Spleen (tissue), 7 donors: ENCODE measurements around the gene CD40.

ENCODE experiments used
- CTCF ChIP-seq, 11 experiments: fragments of 200-600 bp in 7 of 11; fragments of 450-650 bp in 4 of 11; sonication (generic) in 4 of 11; IDR thresholded peaks in 8 of 11; conservative IDR thresholded peaks in 3 of 11; 1 replicate in 7 of 11; 2 replicates in 4 of 11; pipeline versions ENCODE4 v1.4.0 to v1.8.0; 2016 to 2021; ENCODE audit warnings: antibody characterized with exemption in 11 of 11, inconsistent platforms in 4 of 11, mild to moderate bottlenecking in 1 of 11
- POLR2A ChIP-seq, 3 donors: fragments of 450-650 bp; IDR thresholded peaks; one replicate each; pipeline ENCODE4 v1.5.1; 2017; ENCODE audit warnings: antibody characterized with exemption in 3 of 3, mild to moderate bottlenecking in 1 of 3
- donor health status: DM: no; HTN: no; CAD: no; lungs with moderate emphysema.
- donor health status: DM: no; HTN: no; CAD: no.
- donor health status: DM: no; HTN: no; CAD: no.

- TF ChIP-seq POLR2A (IDR thresholded peaks at IDR 0.05) (no peak), CTCF (IDR thresholded peaks at IDR 0.05 in 8 of 11, conservative IDR thresholded peaks at IDR 0.05 in 3 of 11) (no peak)
These were observed 54.3 kb downstream of the CD40 start for GRCh38 chr20:46172455-46172854.
